ENCODE measurements around the gene ARMC8.
"Not testable (repeated sequence)": the region's sequence is repeated elsewhere in the genome, so short reads cannot be mapped to it uniquely, and the experiment has no call there.

The ARMC8 gene, protein sequence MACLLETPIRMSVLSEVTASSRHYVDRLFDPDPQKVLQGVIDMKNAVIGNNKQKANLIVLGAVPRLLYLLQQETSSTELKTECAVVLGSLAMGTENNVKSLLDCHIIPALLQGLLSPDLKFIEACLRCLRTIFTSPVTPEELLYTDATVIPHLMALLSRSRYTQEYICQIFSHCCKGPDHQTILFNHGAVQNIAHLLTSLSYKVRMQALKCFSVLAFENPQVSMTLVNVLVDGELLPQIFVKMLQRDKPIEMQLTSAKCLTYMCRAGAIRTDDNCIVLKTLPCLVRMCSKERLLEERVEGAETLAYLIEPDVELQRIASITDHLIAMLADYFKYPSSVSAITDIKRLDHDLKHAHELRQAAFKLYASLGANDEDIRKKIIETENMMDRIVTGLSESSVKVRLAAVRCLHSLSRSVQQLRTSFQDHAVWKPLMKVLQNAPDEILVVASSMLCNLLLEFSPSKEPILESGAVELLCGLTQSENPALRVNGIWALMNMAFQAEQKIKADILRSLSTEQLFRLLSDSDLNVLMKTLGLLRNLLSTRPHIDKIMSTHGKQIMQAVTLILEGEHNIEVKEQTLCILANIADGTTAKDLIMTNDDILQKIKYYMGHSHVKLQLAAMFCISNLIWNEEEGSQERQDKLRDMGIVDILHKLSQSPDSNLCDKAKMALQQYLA

DNA sequence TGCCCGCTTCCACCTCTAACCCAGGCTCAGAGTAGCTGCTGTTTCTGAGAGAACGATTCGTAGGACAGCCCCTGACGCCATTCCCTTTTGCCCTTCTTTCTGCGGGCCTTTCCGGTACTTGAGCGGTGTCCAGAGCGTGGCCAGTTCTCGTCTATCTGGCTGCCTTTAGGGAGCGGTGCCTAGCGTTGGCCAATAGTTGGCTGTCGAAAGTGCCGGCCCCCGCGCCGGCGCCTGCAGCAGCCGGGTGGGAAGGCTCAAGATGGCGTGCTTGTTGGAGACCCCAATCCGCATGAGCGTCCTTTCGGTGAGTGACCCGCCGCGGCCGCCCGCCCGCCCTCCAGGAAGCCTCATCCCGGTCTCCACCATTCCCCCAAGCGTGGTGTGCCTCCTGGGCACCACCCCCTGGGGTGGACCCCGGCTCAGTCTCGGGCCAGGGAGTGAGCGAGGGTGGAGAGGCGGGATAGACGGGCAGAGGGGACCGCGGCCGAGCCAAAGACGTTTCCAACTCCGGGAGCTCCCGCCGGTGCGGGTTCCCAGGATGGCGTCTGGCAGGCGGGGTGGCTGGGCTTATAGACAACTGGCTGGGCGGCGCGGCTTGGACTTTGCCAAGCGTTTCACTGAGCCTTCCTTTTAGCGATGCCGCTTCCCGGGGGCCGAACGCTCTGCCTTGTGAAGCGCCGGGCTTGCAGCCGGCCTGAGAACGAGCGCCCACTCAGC is at the start of gene ARMC8:
Gene ARMC8 (plus strand): TSS at position 6 of the 717 bp plus-strand sequence. CDS start 254 bp downstream, at position 260.
- peak in 2 of 3 donors; percentile 14 to 33 for DNase-seq (ENCODE audit: low read depth in 3 of 3)

DNA sequence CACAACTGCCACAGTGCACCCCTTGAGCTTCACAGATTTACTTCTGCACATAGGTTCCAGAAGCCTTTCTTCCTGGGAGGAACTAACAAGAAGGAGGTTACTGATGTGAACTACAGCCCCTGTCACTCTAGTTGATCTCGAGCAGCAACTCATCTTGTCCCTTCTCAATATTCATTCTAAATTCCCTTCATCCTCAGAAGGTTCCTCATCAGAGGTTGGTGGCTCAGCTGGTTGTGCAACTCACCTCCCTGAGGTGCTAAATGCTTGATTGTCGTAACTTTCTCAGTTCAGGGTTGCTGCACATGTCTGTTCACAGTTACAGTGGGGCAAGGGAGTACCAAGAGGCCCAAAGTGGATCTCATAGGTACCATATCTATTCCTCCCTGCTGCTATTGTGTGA is 49.2 kb upstream of the ARMC8 start:
- no peak for DNase-seq (ENCODE audit: low read depth in 3 of 3)

DNA sequence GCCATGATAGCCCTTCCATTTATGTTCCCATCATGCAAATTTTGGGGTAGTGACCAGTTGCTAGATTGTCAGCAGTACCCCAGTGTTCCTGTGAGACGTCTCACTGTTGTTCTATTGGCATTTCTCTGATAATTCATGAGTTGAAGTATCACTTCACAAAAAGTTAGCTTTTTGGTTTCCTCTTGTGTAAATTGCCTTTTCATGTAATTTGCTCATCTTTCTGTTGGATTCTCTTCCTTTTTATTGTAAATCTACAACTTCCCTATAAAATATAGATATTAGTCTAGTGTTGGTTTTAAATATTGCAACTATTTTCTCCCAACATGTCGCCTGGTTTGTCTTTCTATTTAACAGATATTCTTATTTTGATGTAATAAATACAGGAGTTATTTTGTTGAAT is 47.4 kb upstream of the ARMC8 start:
- DNase-seq (ENCODE audit: low read depth in 3 of 3) = no peak

DNA sequence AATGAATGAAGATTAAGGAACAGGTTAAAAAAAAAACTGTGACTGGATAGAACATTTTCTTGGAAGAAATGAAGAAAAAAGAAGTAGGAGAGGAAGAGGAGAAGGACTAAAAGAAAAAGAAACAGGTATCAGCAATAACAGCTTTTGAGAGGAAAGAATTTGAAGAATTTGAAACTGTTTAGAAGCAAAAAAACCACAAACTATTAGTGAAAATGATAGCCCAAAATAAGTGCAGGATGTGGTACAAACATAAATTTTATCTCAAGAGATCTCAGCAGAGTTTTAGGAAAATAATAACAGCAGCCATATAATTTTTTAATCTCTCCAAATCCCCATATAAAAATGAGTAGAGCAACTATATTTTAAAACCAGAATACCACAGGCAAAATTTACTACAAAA is 46.2 kb upstream of the ARMC8 start:
- DNase-seq (ENCODE audit: low read depth in 3 of 3) = no peak

DNA sequence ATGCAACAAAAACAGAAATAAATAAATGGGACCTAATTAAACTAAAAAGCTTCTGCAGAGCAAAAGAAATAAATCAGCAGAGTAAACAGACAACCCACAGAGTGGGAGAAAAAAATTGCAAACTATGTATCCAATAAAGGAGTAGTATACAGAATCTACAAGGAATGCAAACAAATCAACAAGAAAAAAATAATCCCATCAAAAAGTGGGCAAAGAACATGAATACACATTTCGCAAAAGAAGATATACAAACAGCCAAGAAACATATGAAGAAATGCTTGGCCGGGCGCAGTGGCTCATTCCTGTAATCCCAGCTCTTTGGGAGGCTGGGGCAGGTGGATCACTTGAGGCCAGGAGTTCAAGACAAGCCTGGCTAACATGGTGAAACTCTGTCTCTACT is 44.9 kb upstream of the ARMC8 start:
- DNase-seq (ENCODE audit: low read depth in 3 of 3) = not testable (repeated sequence)

DNA sequence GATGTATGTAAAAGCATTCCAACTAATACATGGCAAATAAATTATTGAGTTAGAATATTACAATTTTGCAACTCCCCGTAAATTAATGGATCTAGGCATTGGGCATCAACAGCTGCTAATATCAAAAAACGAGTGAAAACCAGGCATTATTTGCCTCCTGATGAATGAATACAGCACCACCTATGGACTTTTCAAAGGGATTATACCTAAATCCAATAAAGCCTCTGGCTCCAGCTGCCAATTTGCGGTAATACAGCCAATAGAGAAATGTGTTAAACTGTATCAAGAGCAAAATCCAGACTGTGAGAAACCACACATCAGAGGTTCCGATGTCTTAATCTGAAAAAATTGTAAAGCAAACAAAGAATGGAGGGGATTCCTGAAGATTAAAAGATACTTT is 38.6 kb upstream of the ARMC8 start:
- DNase-seq (ENCODE audit: low read depth in 3 of 3) = no peak

DNA sequence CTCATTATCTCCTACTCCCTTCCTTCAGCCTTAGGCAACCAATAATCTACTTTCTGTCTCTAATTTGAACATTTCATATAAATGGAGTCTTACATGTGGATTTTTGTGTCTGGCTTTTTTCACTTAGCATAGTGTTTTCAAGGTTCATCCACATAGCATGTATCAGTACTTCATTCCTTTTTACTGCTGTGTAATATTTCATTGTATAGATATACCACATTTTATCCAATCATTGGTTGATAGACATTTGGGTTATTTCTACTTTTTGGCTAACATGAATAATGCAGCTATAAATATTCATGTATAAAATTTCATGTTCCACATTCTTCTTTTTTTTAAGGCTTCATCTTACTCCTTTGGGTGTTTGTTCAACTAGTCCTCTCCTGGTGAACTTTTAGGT is 32.6 kb upstream of the ARMC8 start:
- no peak for DNase-seq (ENCODE audit: low read depth in 3 of 3)

DNA sequence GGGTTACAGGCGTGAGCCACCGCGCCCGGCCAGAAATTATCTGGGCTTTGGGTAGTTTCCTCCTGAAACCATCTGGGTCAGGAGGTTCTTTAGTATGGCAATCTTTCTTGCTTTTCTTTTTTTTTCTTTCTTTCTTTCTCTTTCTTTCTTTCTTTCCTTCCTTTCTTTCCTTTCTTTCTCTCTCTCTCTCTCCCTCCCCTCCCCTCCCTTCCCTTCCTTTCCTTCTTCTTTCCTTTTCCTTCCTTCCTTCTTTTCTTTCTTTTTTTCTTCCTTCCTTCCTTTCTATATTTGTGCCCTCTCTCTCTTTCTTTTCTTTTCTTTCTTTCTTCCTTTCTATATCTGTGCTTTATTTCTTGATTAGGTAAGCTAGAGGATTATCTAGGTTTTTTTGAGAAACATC is 29.4 kb upstream of the ARMC8 start:
- DNase-seq (ENCODE audit: low read depth in 3 of 3) = no peak

DNA sequence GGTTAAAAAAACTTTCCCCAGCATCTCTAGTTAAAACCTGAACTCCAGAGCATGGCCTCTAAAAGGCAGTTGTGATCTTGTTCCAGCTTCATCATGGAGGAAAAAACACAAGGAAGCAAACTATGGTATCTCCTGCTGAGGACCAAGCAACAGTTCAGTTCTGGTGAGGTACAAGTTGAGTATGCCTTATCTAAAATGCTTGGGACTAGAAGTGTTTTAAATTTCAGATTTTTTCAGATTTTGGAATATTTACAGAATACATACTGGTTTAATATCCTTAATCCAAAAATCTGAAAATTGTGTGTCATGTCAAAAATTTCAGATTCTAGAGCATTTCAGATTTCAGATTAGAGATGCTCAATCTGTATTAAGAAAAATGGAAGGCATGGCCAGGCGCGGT is 22.0 kb upstream of the ARMC8 start:
- no peak for DNase-seq (ENCODE audit: low read depth in 3 of 3)

DNA sequence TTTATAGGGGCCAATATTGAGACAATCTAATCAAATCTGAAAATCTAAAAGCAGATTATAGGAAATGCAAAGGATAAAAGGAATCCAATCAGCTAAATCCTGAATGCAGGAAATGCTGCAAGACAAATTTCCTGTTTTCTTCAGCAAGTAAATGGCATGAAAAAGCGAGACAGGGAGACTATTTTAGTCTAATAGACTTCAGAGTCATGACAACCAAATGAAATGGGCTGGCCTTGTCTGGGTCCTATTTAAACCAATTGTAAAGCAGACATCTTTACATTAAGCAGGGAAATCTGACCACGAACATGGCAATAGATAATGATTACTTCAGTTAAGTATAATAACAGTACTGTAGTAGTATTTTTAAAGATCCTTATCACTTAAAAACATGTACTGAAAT is 14.5 kb upstream of the ARMC8 start:
- no peak for DNase-seq (ENCODE audit: low read depth in 3 of 3)

DNA sequence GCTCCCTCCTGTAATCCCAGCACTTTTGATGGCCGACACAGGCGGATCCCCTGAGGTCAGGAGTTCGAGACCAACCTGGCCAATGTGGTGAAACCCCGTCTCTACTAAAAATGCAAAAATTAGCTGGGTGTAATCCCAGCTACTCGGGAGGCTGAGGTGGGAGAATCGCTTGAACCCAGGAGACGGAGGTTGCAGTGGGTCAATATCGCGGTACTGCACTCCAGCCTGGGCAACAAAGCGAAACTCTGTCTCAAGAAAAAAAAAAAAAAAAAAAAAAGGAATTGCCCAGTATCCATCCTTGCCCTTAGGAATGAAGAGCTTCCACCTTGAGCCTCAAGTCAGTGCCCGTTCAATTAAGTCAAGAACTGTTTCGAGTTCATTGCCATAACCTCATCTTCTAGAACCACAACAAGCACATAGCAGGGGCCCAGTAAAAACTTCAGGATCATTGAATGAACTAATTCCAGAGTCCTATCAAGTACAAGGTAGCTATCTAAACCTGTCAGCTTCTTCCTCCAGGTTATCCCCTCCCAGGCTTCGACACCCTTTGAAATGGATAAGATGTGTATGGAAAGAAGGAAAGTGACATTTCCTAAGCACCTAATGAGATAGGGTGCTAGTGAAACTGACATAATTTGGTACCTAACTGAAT is 13.2 kb upstream of the ARMC8 start:
- no peak for DNase-seq (ENCODE audit: low read depth in 3 of 3)

DNA sequence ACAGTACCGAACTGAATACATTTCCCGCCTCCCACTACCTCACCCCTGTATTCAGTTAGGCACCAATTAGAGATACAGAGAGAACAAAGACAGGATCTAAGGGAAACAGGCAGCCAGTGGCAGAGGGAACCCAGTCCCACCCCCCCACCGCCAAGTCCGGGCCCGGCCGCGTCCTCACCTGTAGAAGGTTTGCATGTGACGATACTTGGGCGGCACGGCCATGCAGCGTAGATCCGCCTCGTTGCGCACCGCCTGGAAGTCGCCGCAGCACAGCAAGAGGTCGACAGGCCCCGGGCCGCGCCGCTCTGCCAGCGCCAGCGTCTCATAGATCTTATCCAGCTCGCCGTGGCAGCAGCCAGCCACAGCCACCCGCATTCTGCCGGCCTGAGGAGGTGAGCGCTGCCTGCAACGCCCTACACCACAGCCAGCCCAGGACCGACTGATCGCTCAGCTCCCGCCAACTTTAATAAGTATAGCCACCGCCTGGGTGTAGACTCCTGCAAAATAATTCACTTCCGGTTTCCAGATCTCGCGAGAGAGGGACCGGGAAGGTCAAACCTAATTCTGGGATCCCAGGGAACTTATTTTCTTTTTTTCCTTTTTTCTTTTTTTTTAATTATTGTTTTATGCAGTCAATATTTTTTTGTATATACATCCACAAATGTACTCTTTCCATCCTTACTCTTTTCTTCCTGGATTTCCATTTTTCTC is 12.5 kb upstream of the ARMC8 start, which contains the start of gene DBR1:
Gene DBR1 (minus strand): TSS at position 501 of the 711 bp plus-strand sequence. CDS start 126 bp downstream, at position 375.
- DNase-seq (ENCODE audit: low read depth in 3 of 3) = peak; percentile 54 to 77 (median 58)

DNA sequence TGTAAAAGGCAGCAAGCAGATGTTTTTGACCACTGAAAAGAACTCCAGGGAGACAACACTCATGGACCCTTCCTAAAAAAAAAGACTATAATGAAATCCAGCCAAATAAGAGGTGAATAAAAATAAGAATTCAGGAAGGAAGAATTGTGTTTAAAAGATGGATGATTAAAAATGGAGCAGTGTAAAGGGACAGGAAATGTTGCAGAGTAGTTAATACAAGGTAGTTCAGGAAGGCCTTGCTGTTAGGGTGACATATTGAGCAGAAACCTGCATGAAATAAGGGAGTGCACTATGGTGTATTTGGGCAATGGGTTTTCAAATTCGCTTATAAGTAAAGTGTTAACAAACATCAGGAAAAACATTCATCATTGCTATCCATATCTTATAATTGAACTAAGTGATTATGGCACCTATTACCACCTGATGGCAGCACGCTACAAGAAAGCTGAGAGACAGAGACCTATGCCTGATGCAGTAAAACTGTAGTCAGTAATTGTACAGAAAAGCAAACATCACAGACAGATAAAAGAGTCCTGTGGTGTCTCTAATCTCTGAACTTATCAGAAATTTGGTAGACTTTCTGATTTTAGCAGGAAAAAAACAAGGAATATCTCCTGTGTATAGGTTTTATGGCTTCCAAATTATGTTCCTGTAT is 6.6 kb upstream of the ARMC8 start:
- DNase-seq (ENCODE audit: low read depth in 3 of 3) = no peak

DNA sequence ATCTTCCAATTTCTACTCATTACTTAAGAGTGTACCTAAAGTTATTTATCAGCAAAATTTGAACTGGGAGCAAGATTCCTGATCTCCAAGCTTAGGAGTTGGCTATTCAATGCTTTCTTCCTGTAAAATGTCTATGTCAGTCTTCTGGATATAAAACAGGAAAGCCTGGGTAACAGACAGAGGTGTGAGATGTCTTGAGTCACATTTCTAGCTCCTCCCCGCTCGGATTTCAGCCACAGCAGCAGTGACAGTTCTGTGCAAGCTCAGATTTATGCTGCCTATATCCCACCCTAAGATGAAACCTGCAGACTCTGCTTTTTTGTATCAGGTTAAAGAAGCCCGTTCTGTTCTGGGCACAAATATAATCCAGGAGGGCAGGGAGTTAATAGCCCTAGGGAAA is 2.1 kb upstream of the ARMC8 start:
- DNase-seq (ENCODE audit: low read depth in 3 of 3) = no peak

DNA sequence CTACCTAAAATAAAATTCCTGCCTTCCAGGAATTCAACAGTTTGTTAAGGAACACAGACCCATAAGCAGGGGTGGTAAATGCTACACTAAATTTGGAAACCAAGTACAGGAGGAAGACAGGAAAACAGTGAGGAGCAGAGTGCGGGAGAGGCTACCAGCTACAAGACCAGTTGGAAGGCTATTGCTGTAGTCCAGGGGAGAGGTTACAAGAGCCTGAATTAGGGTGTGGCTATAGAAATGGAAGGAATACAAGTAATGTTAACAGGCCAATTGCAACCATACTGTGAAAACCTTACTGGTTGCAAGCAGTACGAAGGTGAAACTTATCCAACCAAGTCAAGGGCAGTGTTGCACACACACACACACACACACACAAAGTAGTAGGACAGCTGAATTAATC is 880 bp upstream of the ARMC8 start:
- DNase-seq (ENCODE audit: low read depth in 3 of 3) = no peak

DNA sequence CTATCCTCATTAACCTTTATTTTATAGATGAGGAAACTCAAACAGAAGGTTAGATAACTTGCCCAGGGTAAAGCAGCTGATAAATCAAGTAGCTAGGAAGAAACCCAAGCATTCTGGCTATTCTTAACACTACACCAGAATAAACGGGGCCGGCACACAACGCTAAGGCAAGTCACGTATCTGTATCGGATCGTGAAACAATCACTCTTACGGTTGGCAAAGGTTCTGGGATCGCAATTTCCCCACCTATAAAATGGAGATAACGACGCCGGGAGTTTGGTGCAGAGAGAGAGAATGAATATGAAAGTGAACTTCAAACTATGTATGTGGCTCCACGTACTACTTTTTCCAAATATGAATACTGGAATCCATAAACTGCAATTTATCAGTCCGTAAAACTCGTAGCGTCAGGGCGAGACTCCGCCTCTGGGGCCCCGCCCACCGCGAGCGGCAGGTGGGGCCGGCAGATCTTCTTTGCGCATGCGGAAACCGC is 252 bp upstream of the ARMC8 start:
- peak; percentile 72 to 84 (median 79) for DNase-seq (ENCODE audit: low read depth in 3 of 3)

DNA sequence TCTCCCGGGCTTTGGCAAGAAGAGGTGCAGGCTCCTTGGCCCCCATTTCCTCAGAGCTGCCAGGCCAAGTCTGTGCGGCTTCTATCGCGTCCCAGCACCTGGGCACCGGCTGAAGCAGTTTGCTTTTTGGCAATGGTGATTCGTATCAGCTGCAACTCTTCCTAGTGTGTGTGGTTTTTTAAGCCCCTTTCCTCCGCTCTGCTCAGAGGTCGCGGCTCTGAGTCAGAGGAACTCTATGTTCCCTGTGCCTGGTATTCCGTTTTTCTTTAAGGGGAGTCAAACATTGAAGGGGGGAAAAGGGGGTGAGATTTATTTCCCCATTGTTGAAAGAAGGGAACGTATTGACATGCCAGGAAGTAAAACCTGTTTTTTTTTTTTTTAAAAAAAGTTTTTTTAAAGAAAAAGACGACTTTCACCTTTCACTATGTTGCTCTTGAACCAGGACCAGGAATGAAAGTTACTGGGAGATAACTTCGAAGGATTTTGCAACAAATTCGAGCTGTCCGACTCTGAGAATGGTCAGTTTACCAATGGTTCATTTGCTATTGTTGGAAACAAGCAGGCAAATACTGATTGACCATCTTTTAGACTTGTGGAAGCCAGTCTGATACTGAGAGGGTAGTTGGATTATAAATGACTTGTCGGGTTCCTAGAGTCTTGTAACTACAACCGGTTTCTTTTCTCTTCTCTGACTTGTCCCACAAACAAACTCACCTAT is 1.1 kb downstream of the ARMC8 start:
- DNase-seq (ENCODE audit: low read depth in 3 of 3) = no peak

DNA sequence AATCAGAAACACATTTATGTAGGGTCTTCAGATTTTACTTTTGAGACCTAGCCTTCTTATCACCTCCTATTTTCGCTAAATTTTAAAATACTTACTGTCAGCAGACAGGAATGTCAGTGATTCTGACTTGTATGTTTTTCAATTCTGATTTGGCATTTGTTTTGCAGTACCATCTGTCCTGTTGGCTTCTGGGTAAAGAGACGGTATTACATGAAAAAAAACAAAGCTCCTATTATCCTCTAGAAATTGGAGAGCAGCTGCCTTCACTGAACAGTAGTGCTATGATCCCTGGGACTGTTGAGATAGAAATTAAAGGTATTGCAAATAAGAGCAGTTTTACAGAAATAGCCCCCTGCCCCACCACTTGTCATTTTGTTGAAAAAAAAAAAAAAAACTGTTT is 8.4 kb downstream of the ARMC8 start:
- DNase-seq (ENCODE audit: low read depth in 3 of 3) = no peak

DNA sequence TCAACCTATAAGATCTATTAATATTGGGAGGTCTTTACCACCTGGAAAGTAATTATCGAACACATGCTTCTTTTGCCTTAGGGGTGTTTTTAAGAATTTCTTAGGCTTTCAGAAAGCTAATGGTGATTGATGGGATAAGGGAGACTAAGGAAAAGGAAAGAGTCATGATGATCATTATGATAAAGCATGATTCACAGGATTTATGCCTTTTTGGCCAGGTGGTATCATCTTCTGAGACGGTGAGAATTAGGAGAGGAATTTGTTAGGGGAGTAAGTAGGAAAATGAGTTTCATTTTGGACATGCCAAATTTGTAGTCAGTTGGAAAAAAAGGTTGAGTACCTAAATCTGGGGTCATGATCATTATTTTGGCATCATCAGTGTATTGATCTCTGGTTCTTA is 8.9 kb downstream of the ARMC8 start:
- DNase-seq (ENCODE audit: low read depth in 3 of 3) = no peak

DNA sequence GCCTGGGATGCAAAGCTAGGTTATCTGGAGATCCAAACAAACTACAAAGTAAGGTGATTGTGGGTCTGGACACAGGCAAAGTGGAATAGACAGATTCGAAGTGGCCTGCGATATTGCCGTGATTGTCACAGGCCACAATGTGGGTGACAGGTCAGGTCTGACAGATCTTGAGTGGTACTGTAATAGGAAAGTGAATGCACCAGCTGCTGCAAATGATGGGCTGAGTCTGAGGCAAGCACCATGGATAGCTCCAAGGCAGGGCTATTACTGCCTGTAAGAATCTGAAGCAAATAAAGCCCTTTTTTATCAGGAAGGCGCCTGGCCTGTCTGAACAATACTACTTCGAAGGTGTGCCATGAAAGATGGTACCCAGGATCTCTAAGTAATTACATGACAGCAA is 10.0 kb downstream of the ARMC8 start:
- DNase-seq (ENCODE audit: low read depth in 3 of 3) = no peak

Data from stimulated activated CD4-positive, alpha-beta T cell treated with anti-CD3 and anti-CD28 coated beads, TNF-alpha, amount 100 ng/mL, for 48 hours (primary cell).